Measurements from ENCODE around the gene PLA2G2D. TPM values are rescaled to one million over a fixed set of nuclear protein-coding genes. Genes with fewer than 3 reads are reported as not detected.

PLA2G2D gene
- total RNA-seq, 2 donors from 2014 or later, result not detected

- intact Hi-C loops (cut with DNase I), result no loop called here
- Histone ChIP-seq H3K27me3 (no peaks in the 10 kb centered on the region), H3K36me3 (replicated peaks in 1 of 2; ENCODE audit: insufficient read depth in 1 of 2, low read depth in 2 of 2) (no peaks in the 10 kb centered on the region), H3K4me3 (no peak overlapping the region), H3K27ac (no peak overlapping the region), H3K4me1 (no peaks in the 10 kb centered on the region), H3K9me3 (peaks cover 0 to 29% (median 0%) of the 10 kb centered on the region in 3 donors)
- 70 to 81% methylated on average over 16 of the region's 16 CpGs for WGBS, 2 donors
- TF ChIP-seq CTCF (IDR thresholded peaks at IDR 0.05) (peak in 1 of 7 experiments; percentile 12), POLR2A (IDR thresholded peaks at IDR 0.05) (no peak)
- no peak for ATAC-seq
- no peak for DNase-seq
Observed at GRCh38 chr1:20165522-20165951, 46.2 kb upstream of the PLA2G2D start.

- no peak for TF ChIP-seq POLR2A (IDR thresholded peaks at IDR 0.05)
- TF ChIP-seq CTCF (IDR thresholded peaks at IDR 0.05), result no peak
- ATAC-seq, result no peak
- H3K27me3 ChIP-seq, result no peaks in the 10 kb centered on the region
Observed at GRCh38 chr1:20164694-20165202, 45.4 kb upstream of the PLA2G2D start.

GRCh38 chr1:20160034-20160433 lies 40.7 kb upstream of the PLA2G2D start:
- no peaks in the 10 kb centered on the region for H3K4me1 ChIP-seq
- ATAC-seq (no peak), DNase-seq (no peak)
- no peaks in the 10 kb centered on the region for H3K36me3 ChIP-seq (replicated peaks in 1 of 2; ENCODE audit: insufficient read depth in 1 of 2, low read depth in 2 of 2)
- intact Hi-C loops (cut with DNase I), result no loop called here
- no peak overlapping the region for H3K4me3 ChIP-seq
- H3K27ac ChIP-seq, result no peak overlapping the region
- no peak for TF ChIP-seq CTCF (IDR thresholded peaks at IDR 0.05)
- no peak for TF ChIP-seq POLR2A (IDR thresholded peaks at IDR 0.05)
- peaks cover 0 to 37% (median 0%) of the 10 kb centered on the region in 3 donors for H3K9me3 ChIP-seq
- WGBS, 2 donors, result 50 to 52% methylated on average over 1 of the region's 1 CpG
- H3K27me3 ChIP-seq, result no peaks in the 10 kb centered on the region

More at GRCh38 chr1:20164694-20165202, 45.4 kb upstream of the PLA2G2D start:
- Histone ChIP-seq H3K9me3 (peaks cover 0 to 37% (median 0%) of the 10 kb centered on the region in 3 donors), H3K4me3 (no peak overlapping the region), H3K27ac (no peak overlapping the region), H3K4me1 (no peaks in the 10 kb centered on the region), H3K36me3 (replicated peaks in 1 of 2; ENCODE audit: insufficient read depth in 1 of 2, low read depth in 2 of 2) (no peaks in the 10 kb centered on the region)
- peak in 1 of 4 donors; percentile 58 for DNase-seq
- intact Hi-C loops (cut with DNase I), result no loop called here
- 70 to 89% methylated on average over 15 of the region's 15 CpGs for WGBS, 2 donors

GRCh38 chr1:20158358-20159070 lies 39.2 kb upstream of the PLA2G2D start:
- peaks cover 0 to 37% (median 0%) of the 10 kb centered on the region in 3 donors for H3K9me3 ChIP-seq
- H3K4me3 ChIP-seq, result no peak overlapping the region
- ATAC-seq (no peak), DNase-seq (no peak)
- H3K27me3 ChIP-seq, result no peaks in the 10 kb centered on the region
- intact Hi-C loops (cut with DNase I), result no loop called here
- no peaks in the 10 kb centered on the region for H3K36me3 ChIP-seq (replicated peaks in 1 of 2; ENCODE audit: insufficient read depth in 1 of 2, low read depth in 2 of 2)
- no peak for TF ChIP-seq POLR2A (IDR thresholded peaks at IDR 0.05)
- no peak for TF ChIP-seq CTCF (IDR thresholded peaks at IDR 0.05)
- H3K27ac ChIP-seq, result no peak overlapping the region
- H3K4me1 ChIP-seq, result peaks cover 9% of the 10 kb centered on the region
- 78 to 89% methylated on average over 6 to 7 of the region's 7 CpGs for WGBS, 2 donors

Measured in body of pancreas (tissue), 4 donors.